ENCODE measurements around the gene HAT1.

DNA sequence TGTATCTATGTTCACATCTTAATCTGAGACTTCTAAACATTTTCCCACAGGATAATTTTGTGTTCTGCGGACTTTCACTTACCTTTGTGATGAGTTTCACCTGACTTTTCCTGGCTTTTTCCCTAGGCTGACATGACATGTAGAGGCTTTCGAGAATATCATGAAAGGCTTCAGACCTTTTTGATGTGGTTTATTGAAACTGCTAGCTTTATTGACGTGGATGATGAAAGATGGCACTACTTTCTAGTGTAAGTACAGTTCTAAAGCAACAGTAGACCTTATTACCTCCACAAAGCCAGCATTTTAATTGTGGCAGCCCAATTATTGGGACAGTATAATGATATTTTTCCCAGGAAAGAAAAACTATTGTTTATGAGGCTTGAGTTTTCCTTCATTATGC is 43.4 kb downstream of the HAT1 start:
- TF ChIP-seq, protein P1, sequence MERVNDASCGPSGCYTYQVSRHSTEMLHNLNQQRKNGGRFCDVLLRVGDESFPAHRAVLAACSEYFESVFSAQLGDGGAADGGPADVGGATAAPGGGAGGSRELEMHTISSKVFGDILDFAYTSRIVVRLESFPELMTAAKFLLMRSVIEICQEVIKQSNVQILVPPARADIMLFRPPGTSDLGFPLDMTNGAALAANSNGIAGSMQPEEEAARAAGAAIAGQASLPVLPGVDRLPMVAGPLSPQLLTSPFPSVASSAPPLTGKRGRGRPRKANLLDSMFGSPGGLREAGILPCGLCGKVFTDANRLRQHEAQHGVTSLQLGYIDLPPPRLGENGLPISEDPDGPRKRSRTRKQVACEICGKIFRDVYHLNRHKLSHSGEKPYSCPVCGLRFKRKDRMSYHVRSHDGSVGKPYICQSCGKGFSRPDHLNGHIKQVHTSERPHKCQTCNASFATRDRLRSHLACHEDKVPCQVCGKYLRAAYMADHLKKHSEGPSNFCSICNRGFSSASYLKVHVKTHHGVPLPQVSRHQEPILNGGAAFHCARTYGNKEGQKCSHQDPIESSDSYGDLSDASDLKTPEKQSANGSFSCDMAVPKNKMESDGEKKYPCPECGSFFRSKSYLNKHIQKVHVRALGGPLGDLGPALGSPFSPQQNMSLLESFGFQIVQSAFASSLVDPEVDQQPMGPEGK (CRISPR knock-in tag; IDR thresholded peaks at IDR 0.05; ENCODE audit: borderline replicate concordance), result no peak
- TF ChIP-seq ZFP3 (CRISPR knock-in tag; IDR thresholded peaks at IDR 0.05), result no peak
- TF ChIP-seq ZC3H10 (CRISPR knock-in tag; IDR thresholded peaks at IDR 0.05), result no peak
- TF ChIP-seq, protein P2, sequence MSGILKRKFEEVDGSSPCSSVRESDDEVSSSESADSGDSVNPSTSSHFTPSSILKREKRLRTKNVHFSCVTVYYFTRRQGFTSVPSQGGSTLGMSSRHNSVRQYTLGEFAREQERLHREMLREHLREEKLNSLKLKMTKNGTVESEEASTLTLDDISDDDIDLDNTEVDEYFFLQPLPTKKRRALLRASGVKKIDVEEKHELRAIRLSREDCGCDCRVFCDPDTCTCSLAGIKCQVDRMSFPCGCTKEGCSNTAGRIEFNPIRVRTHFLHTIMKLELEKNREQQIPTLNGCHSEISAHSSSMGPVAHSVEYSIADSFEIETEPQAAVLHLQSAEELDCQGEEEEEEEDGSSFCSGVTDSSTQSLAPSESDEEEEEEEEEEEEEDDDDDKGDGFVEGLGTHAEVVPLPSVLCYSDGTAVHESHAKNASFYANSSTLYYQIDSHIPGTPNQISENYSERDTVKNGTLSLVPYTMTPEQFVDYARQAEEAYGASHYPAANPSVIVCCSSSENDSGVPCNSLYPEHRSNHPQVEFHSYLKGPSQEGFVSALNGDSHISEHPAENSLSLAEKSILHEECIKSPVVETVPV (CRISPR knock-in tag; IDR thresholded peaks at IDR 0.05), result no peak
- no peak for TF ChIP-seq ZNF8 (CRISPR knock-in tag; IDR thresholded peaks at IDR 0.05)
- TF ChIP-seq ZFP30 (CRISPR knock-in tag; IDR thresholded peaks at IDR 0.05), result no peak
- no peak for TF ChIP-seq RARB (CRISPR knock-in tag; IDR thresholded peaks at IDR 0.05)
- no peak for TF ChIP-seq TOX (CRISPR knock-in tag; IDR thresholded peaks at IDR 0.05; ENCODE audit: borderline replicate concordance)
- TF ChIP-seq, protein P3, sequence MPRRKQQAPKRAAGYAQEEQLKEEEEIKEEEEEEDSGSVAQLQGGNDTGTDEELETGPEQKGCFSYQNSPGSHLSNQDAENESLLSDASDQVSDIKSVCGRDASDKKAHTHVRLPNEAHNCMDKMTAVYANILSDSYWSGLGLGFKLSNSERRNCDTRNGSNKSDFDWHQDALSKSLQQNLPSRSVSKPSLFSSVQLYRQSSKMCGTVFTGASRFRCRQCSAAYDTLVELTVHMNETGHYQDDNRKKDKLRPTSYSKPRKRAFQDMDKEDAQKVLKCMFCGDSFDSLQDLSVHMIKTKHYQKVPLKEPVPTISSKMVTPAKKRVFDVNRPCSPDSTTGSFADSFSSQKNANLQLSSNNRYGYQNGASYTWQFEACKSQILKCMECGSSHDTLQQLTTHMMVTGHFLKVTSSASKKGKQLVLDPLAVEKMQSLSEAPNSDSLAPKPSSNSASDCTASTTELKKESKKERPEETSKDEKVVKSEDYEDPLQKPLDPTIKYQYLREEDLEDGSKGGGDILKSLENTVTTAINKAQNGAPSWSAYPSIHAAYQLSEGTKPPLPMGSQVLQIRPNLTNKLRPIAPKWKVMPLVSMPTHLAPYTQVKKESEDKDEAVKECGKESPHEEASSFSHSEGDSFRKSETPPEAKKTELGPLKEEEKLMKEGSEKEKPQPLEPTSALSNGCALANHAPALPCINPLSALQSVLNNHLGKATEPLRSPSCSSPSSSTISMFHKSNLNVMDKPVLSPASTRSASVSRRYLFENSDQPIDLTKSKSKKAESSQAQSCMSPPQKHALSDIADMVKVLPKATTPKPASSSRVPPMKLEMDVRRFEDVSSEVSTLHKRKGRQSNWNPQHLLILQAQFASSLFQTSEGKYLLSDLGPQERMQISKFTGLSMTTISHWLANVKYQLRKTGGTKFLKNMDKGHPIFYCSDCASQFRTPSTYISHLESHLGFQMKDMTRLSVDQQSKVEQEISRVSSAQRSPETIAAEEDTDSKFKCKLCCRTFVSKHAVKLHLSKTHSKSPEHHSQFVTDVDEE (CRISPR knock-in tag; IDR thresholded peaks at IDR 0.05), result no peak
- TF ChIP-seq SNAI2 (CRISPR knock-in tag; IDR thresholded peaks at IDR 0.05), result no peak
